ENCODE results near the gene CWC25. TPM values are rescaled to one million over a fixed set of nuclear protein-coding genes. Genes with fewer than 3 reads are reported as not detected.

The CWC25 gene
- total RNA-seq, 1 donor from 2014 or later = 10.0 TPM

- ATAC-seq (no peak), DNase-seq (no peak)
- intact Hi-C loops (cut with micrococcal nuclease) = no loop called here
These were observed 73.8 kb downstream of the CWC25 start for GRCh38 chr17:38751144-38751807.

Small RNA genes lying within 50 kb of the gene (microRNA-seq; reads per million reads assigned to microRNA genes)
- not detected for gene MIR4727 (ENCODE audit: borderline number of aligned reads)

Other genes starting within 250 kb of the CWC25 start
- gene SRCIN1, start 219.4 kb downstream of the CWC25 start, total RNA-seq = 1.4 TPM
- 0.57 TPM for gene EPOP, start 150.4 kb downstream of the CWC25 start, total RNA-seq
- gene MLLT6, start 120.0 kb downstream of the CWC25 start, total RNA-seq = 88.0 TPM
- gene CISD3, start 95.0 kb downstream of the CWC25 start, total RNA-seq = 87.9 TPM
- gene PCGF2, start 77.0 kb downstream of the CWC25 start, total RNA-seq = 23.8 TPM
- gene PSMB3, start 72.6 kb downstream of the CWC25 start, total RNA-seq = 167 TPM
- gene PIP4K2B, start 25.8 kb downstream of the CWC25 start, total RNA-seq = 42.3 TPM
- 799 TPM for gene RPL23, start 28.4 kb upstream of the CWC25 start, total RNA-seq
- gene LASP1, start 44.7 kb upstream of the CWC25 start, total RNA-seq = 28.4 TPM
- not detected for gene FBXO47, start 142.1 kb upstream of the CWC25 start, total RNA-seq

Measured in left ventricle myocardium superior (tissue), 1 donor.